A549 (cell line): ENCODE measurements around the gene DSCAML1. TPM values are rescaled to one million over a fixed set of nuclear protein-coding genes. Genes with fewer than 3 reads are reported as not detected.

Source experiments
- ATAC-seq, 2 experiments: fragments of 200-7000 bp in 1 of 2; fragments of >200 bp in 1 of 2; cut with Nextera tagmentation in 1 of 2; cut with Tn5 transposase in 1 of 2; 3 replicates each; pipeline versions ENCODE4 v1.8.0 to v1.9.1; 2018 to 2020; ENCODE audit warnings: mild to moderate bottlenecking in 1 of 2, moderate library complexity in 1 of 2
- CTCF ChIA-PET: fragments of 300-600 bp; sonication (Branson Sonifier 250); formaldehyde crosslinking; extraction: SDS; loops from one replicate; lab custom pipeline; 2021; ENCODE audit warnings: antibody characterized with exemption, inconsistent platforms; lab: Yijun Ruan, JAX
- POLR2A ChIA-PET: fragments of 350-600 bp; formaldehyde crosslinking; extraction: SDS; loops from one replicate; lab custom pipeline; 2021; ENCODE audit warnings: antibody characterized with exemption, inconsistent platforms; lab: Yijun Ruan, JAX
- DNase-seq, 2 experiments: peaks; one replicate each; pipeline versions ENCODE4 v3.0.0 to v3.0.0-alpha.2; 2011 to 2016; ENCODE audit warnings: low read depth in 1 of 2, low spot score in 1 of 2
- FAIRE-seq: peaks from 2 replicates; lab custom pipeline; 2011; peaks lifted over from hg19 to GRCh38; lab: Jason Lieb, UNC
- H3K27ac ChIP-seq, 2 experiments: fragments of >200 bp; sonication (Bioruptor Twin); formaldehyde crosslinking; 3 replicates each; pipeline ENCODE4 v1.5.1; 2016 to 2017
- H3K4me1 ChIP-seq: fragments of >200 bp; sonication (Bioruptor Twin); formaldehyde crosslinking; 3 replicates; pipeline ENCODE4 v1.6.1; 2016
- H3K4me2 ChIP-seq: fragments of >200 bp; sonication (Bioruptor Twin); formaldehyde crosslinking; 3 replicates; pipeline ENCODE4 v1.6.1; 2016
- H3K4me3 ChIP-seq: fragments of >200 bp; sonication (Bioruptor Twin); formaldehyde crosslinking; 3 replicates; pipeline ENCODE4 v1.5.1; 2016
- H3K9me3 ChIP-seq: fragments of >200 bp; sonication (Bioruptor Twin); formaldehyde crosslinking; 3 replicates; pipeline ENCODE4 v1.6.1; 2016
- ATOH8 ChIP-seq: fragments of 250-450 bp; sonication (Bioruptor Pico); IDR thresholded peaks from 2 replicates; pipeline ENCODE4 v1.5.0; 2020; ENCODE audit warnings: low read depth, mild to moderate bottlenecking, moderate library complexity
- BHLHE40 ChIP-seq: IDR thresholded peaks from 2 replicates; pipeline ENCODE4 v1.6.1; 2012; ENCODE audit warnings: low read depth, low read length, inconsistent platforms
- CBX2 ChIP-seq: fragments of 200-600 bp; sonication (generic); IDR thresholded peaks from 2 replicates; pipeline ENCODE4 v1.6.1; 2016; ENCODE audit warnings: low read depth, mild to moderate bottlenecking, borderline replicate concordance
- CEBPB ChIP-seq, 2 experiments: fragments of >200 bp in 1 of 2; sonication (Bioruptor Twin) in 1 of 2; formaldehyde crosslinking in 1 of 2; IDR thresholded peaks; 2 replicates each; pipeline ENCODE4 v1.6.1; 2012 to 2016
- CTCF ChIP-seq: fragments of >200 bp; sonication (Bioruptor Twin); formaldehyde crosslinking; IDR thresholded peaks from 3 replicates; pipeline ENCODE4 v1.5.1; 2016
- EHF ChIP-seq: fragments of 250-450 bp; sonication (Bioruptor Pico); IDR thresholded peaks from 2 replicates; pipeline ENCODE4 v1.5.0; 2020; ENCODE audit warnings: mild to moderate bottlenecking
- EHMT2 ChIP-seq: fragments of 200-600 bp; sonication (generic); IDR thresholded peaks from 2 replicates; pipeline ENCODE4 v1.6.1; 2016; ENCODE audit warnings: antibody characterized with exemption, low read depth, mild to moderate bottlenecking, moderate library complexity
- ELK1 ChIP-seq: fragments of 150-350 bp; IDR thresholded peaks from 2 replicates; pipeline ENCODE4 v1.6.1; 2014; ENCODE audit warnings: low read depth, mild to moderate bottlenecking, low read length
- EP300 ChIP-seq, 2 experiments: fragments of >200 bp; sonication (Bioruptor Twin); formaldehyde crosslinking; IDR thresholded peaks; 2 replicates in 1 of 2; 3 replicates in 1 of 2; pipeline ENCODE4 v1.6.1; 2016 to 2017
- FOSB ChIP-seq: fragments of 250-450 bp; sonication (Bioruptor Pico); IDR thresholded peaks from 2 replicates; pipeline ENCODE4 v1.5.0; 2020; ENCODE audit warnings: mild to moderate bottlenecking, moderate library complexity
- FOSL2 ChIP-seq, 2 experiments: fragments of 450-650 bp in 1 of 2; fragments of >200 bp in 1 of 2; sonication (Bioruptor Twin) in 1 of 2; formaldehyde crosslinking; IDR thresholded peaks; 2 replicates each; pipeline versions ENCODE4 v1.5.0 to v1.6.1; 2016 to 2020; ENCODE audit warnings: mild to moderate bottlenecking in 1 of 2, moderate library complexity in 1 of 2
- FOXS1 ChIP-seq: fragments of 250-450 bp; sonication (Bioruptor Pico); IDR thresholded peaks from 2 replicates; pipeline ENCODE4 v1.5.0; 2020; ENCODE audit warnings: mild to moderate bottlenecking, moderate library complexity
- HEYL ChIP-seq: fragments of 250-450 bp; sonication (Bioruptor Pico); IDR thresholded peaks from 2 replicates; pipeline ENCODE4 v1.8.0; 2021; ENCODE audit warnings: mild to moderate bottlenecking, moderate library complexity
- HOXB5 ChIP-seq: fragments of 250-450 bp; sonication (Bioruptor Pico); IDR thresholded peaks from 2 replicates; pipeline ENCODE4 v1.5.0; 2020; ENCODE audit warnings: mild to moderate bottlenecking, moderate library complexity
- JUN ChIP-seq, 2 experiments: fragments of >200 bp; sonication (Bioruptor Twin); formaldehyde crosslinking; IDR thresholded peaks; 2 replicates in 1 of 2; 3 replicates in 1 of 2; pipeline ENCODE4 v1.6.1; 2016 to 2017
- JUNB ChIP-seq: fragments of >200 bp; sonication (Bioruptor Twin); formaldehyde crosslinking; IDR thresholded peaks from 2 replicates; pipeline ENCODE4 v1.6.1; 2016
- KDM1A ChIP-seq: fragments of 200-600 bp; sonication (generic); IDR thresholded peaks from 2 replicates; pipeline ENCODE4 v1.6.1; 2016; ENCODE audit warnings: low read depth, mild to moderate bottlenecking
- KDM5A ChIP-seq: fragments of 200-600 bp; sonication (generic); IDR thresholded peaks from 2 replicates; pipeline ENCODE4 v1.6.1; 2016; ENCODE audit warnings: antibody characterized with exemption, mild to moderate bottlenecking
- NR3C1 ChIP-seq: fragments of >200 bp; sonication (Bioruptor Twin); formaldehyde crosslinking; IDR thresholded peaks from 3 replicates; pipeline ENCODE4 v1.6.1; 2017
- PHF8 ChIP-seq: fragments of 200-600 bp; sonication (generic); IDR thresholded peaks from 2 replicates; pipeline ENCODE4 v1.6.1; 2016; ENCODE audit warnings: low read depth, mild to moderate bottlenecking, antibody characterized with exemption, moderate library complexity, borderline replicate concordance
- RAD21 ChIP-seq, 2 experiments: fragments of >200 bp in 1 of 2; sonication (Bioruptor Twin) in 1 of 2; formaldehyde crosslinking in 1 of 2; IDR thresholded peaks in 1 of 2; conservative IDR thresholded peaks in 1 of 2; 2 replicates in 1 of 2; 3 replicates in 1 of 2; pipeline ENCODE4 v1.6.1; 2012 to 2018; ENCODE audit warnings: inconsistent platforms in 1 of 2
- RARB ChIP-seq: fragments of 250-450 bp; sonication (Bioruptor Pico); IDR thresholded peaks from 2 replicates; pipeline ENCODE4 v1.8.0; 2021; ENCODE audit warnings: mild to moderate bottlenecking, moderate library complexity
- RCOR1 ChIP-seq: fragments of 150-350 bp; IDR thresholded peaks from 2 replicates; pipeline ENCODE4 v1.6.1; 2014; ENCODE audit warnings: antibody characterized with exemption, low read length, low read depth
- USF2 ChIP-seq: fragments of 450-650 bp; IDR thresholded peaks from 2 replicates; pipeline ENCODE4 v1.6.1; 2014; ENCODE audit warnings: antibody characterized with exemption
- ZNF302 ChIP-seq: fragments of 250-450 bp; sonication (Bioruptor Pico); IDR thresholded peaks from 2 replicates; pipeline ENCODE4 v1.9.0; 2021; ENCODE audit warnings: inconsistent platforms, mild to moderate bottlenecking, moderate library complexity
- WGBS: methylation state at CpG from one replicate; pipeline ENCODE4 v1.1.6; 2017; ENCODE audit errors: missing lambda C conversion rate; 5-methylcytosine and 5-hydroxymethylcytosine counted together
- polyA plus RNA-seq, 4 experiments: library from polyadenylated mRNA; depleted of rRNA in 3 of 4; stranded (reverse); fragments of >200 nt; fragmentation: RNase III in 1 of 4; extraction: RNeasy Plus Mini Kit Qiagen cat#74134 plus additional on column Dnase treatment in 1 of 4; gene quantifications; 2 replicates in 3 of 4; 3 replicates in 1 of 4; pipeline ENCODE4 v1.2.3, GENCODE V29; 2011 to 2017

DSCAML1 gene
- polyA plus RNA-seq, 2 of the 4 experiments (the other 2 are of a cell fraction) = 0.12 to 0.31 TPM

- Histone ChIP-seq H3K4me1 (no peaks in the 10 kb centered on the region), H3K4me3 (no peak overlapping the region), H3K27ac (no peak overlapping the region), H3K4me2 (no peak overlapping the region), H3K9me3 (no peaks in the 10 kb centered on the region)
- 83% methylated on average over 2 of the region's 2 CpGs for WGBS
- ATAC-seq (no peak), FAIRE-seq (no peak), DNase-seq (no peak)
- POLR2A ChIA-PET = no interaction called here
- CTCF ChIA-PET = no interaction called here
- TF ChIP-seq HEYL = no peak
- TF ChIP-seq ELK1 = no peak
- TF ChIP-seq EHMT2 = no peak
- TF ChIP-seq BHLHE40 = no peak
- no peak for TF ChIP-seq NR3C1
- TF ChIP-seq ATOH8 (CRISPR knock-in tag) = no peak
- TF ChIP-seq EHF (CRISPR knock-in tag) = no peak
- no peak for TF ChIP-seq CTCF
- TF ChIP-seq EP300 (IDR thresholded peaks at IDR 0.05) = no peak
- no peak for TF ChIP-seq PHF8
- TF ChIP-seq JUN (IDR thresholded peaks at IDR 0.05) = no peak
- no peak for TF ChIP-seq CEBPB (IDR thresholded peaks at IDR 0.05)
- TF ChIP-seq FOSL2 (IDR thresholded peaks at IDR 0.05) = no peak
- no peak for TF ChIP-seq FOSL2 (CRISPR knock-in tag; IDR thresholded peaks at IDR 0.05)
- TF ChIP-seq RAD21 (conservative IDR thresholded peaks at IDR 0.05 in 1 of 2, IDR thresholded peaks at IDR 0.05 in 1 of 2) = no peak
- TF ChIP-seq FOSB = no peak
- TF ChIP-seq CBX2 = no peak
- no peak for TF ChIP-seq FOXS1 (CRISPR knock-in tag)
- TF ChIP-seq RARB (CRISPR knock-in tag) = no peak
Observed at GRCh38 chr11:117579161-117579560, 217.9 kb downstream of the DSCAML1 start.

- ATAC-seq (no peak), FAIRE-seq (no peak), DNase-seq (no peak)
- TF ChIP-seq RCOR1 (no peak), KDM1A (no peak), ZNF302 (no peak), JUNB (no peak), NR3C1 (no peak), CBX2 (no peak), KDM5A (no peak), HOXB5 (CRISPR knock-in tag) (no peak), EHF (CRISPR knock-in tag) (no peak), USF2 (no peak), FOSL2 (IDR thresholded peaks at IDR 0.05) (no peak), FOSL2 (CRISPR knock-in tag; IDR thresholded peaks at IDR 0.05) (no peak)
- Histone ChIP-seq H3K4me2 (no peak overlapping the region), H3K4me1 (no peaks in the 10 kb centered on the region), H3K4me3 (no peak overlapping the region), H3K27ac (no peak overlapping the region), H3K9me3 (no peaks in the 10 kb centered on the region)
- 50% methylated on average over 4 of the region's 4 CpGs for WGBS
- ChIA-PET CTCF (interaction anchor here (0.7 to 1.6 kb wide), 2 partner anchors 123 to 370 kb away, joined by 3 read pairs; no protein-coding TSS in a partner anchor), POLR2A (no interaction called here)
Observed at GRCh38 chr11:117575856-117576255, 221.2 kb downstream of the DSCAML1 start.
